ENCODE measurements around the gene WASHC3.
"Not testable (repeated sequence)": the region's sequence is repeated elsewhere in the genome, so short reads cannot be mapped to it uniquely, and the experiment has no call there.

WASHC3 gene

GRCh38 chr12:102061560-102062418 lies at the start of gene WASHC3:
Gene WASHC3, minus strand, starts transcription at chr12:102061991. Its CDS starts 29 bp downstream, at chr12:102061962.
- DNase-seq = peak; percentile 94

GRCh38 chr12:102110782-102111181 lies 49.0 kb upstream of the WASHC3 start:
- no peak for DNase-seq

GRCh38 chr12:102107970-102108369 lies 46.2 kb upstream of the WASHC3 start:
- no peak for DNase-seq

- DNase-seq = no peak
Measured at GRCh38 chr12:102106905-102107304, 45.1 kb upstream of the WASHC3 start.

GRCh38 chr12:102096855-102097254 lies 35.1 kb upstream of the WASHC3 start:
- no peak for DNase-seq

- no peak for DNase-seq
Measured at GRCh38 chr12:102095677-102096263, 34.0 kb upstream of the WASHC3 start.

GRCh38 chr12:102093319-102093718 lies 31.5 kb upstream of the WASHC3 start:
- DNase-seq = no peak

- not testable (repeated sequence) for DNase-seq
Measured at GRCh38 chr12:102089228-102089835, 27.5 kb upstream of the WASHC3 start.

- no peak for DNase-seq
Measured at GRCh38 chr12:102080842-102081241, 19.1 kb upstream of the WASHC3 start.

GRCh38 chr12:102072092-102072491 lies 10.3 kb upstream of the WASHC3 start:
- DNase-seq = not testable (repeated sequence)

GRCh38 chr12:102069707-102070106 lies 7.9 kb upstream of the WASHC3 start:
- DNase-seq = no peak

- no peak for DNase-seq
Measured at GRCh38 chr12:102067574-102068258, 5.9 kb upstream of the WASHC3 start.

- no peak for DNase-seq
Measured at GRCh38 chr12:102064476-102064875, 2.7 kb upstream of the WASHC3 start.

- DNase-seq = no peak
Measured at GRCh38 chr12:102063069-102063468, 1.3 kb upstream of the WASHC3 start.

- no peak for DNase-seq
Measured at GRCh38 chr12:102062419-102062806, 622 bp upstream of the WASHC3 start.

- DNase-seq = peak; percentile 5
Measured at GRCh38 chr12:102061096-102061559, 663 bp downstream of the WASHC3 start.

- DNase-seq = no peak
Measured at GRCh38 chr12:102059343-102059742, 2.4 kb downstream of the WASHC3 start.

GRCh38 chr12:102054345-102054744 lies 7.4 kb downstream of the WASHC3 start:
- DNase-seq = no peak

GRCh38 chr12:102053062-102053349 lies 8.8 kb downstream of the WASHC3 start:
- DNase-seq = no peak

- DNase-seq = no peak
Measured at GRCh38 chr12:102052192-102053061, 9.4 kb downstream of the WASHC3 start.

- no peak for DNase-seq
Measured at GRCh38 chr12:102051431-102051965, 10.3 kb downstream of the WASHC3 start.

Measured in activated gamma-delta T cell treated with Interleukin-2 at 50 U/mL for 16 hours (primary cell).